ENCODE measurements around the gene TPMT.
A peak's percentile ranks its signal among the peaks of the same experiment; 100 is the strongest.

TPMT gene

GRCh38 chr6:18107061-18107460 lies 47.8 kb downstream of the TPMT start:
- DNase-seq = no peak

GRCh38 chr6:18102783-18103509 lies 51.9 kb downstream of the TPMT start:
- no peak for DNase-seq

- DNase-seq = no peak
These were observed 53.0 kb downstream of the TPMT start for GRCh38 chr6:18101873-18102272.

GRCh38 chr6:18101271-18101670 lies 53.6 kb downstream of the TPMT start:
- DNase-seq = no peak

GRCh38 chr6:18100296-18100695 lies 54.6 kb downstream of the TPMT start:
- no peak for DNase-seq

GRCh38 chr6:18099511-18099910 lies 55.4 kb downstream of the TPMT start:
- peak; percentile 63 for DNase-seq

GRCh38 chr6:18096423-18096822 lies 58.5 kb downstream of the TPMT start:
- no peak for DNase-seq

- no peak for DNase-seq
These were observed 63.5 kb downstream of the TPMT start for GRCh38 chr6:18091382-18091781.

- DNase-seq = peak; percentile 73
These were observed 64.5 kb downstream of the TPMT start for GRCh38 chr6:18090349-18090786.

GRCh38 chr6:18088419-18089296 lies 66.2 kb downstream of the TPMT start:
- DNase-seq = no peak

GRCh38 chr6:18087396-18088165 lies 67.3 kb downstream of the TPMT start:
- no peak for DNase-seq

GRCh38 chr6:18081025-18081668 lies 73.7 kb downstream of the TPMT start:
- no peak for DNase-seq

GRCh38 chr6:18080544-18080943 lies 74.3 kb downstream of the TPMT start:
- DNase-seq = no peak

- no peak for DNase-seq
These were observed 76.0 kb downstream of the TPMT start for GRCh38 chr6:18078866-18079265.
